ENCODE measurements around the gene IGSF21.

IGSF21 gene

DNA sequence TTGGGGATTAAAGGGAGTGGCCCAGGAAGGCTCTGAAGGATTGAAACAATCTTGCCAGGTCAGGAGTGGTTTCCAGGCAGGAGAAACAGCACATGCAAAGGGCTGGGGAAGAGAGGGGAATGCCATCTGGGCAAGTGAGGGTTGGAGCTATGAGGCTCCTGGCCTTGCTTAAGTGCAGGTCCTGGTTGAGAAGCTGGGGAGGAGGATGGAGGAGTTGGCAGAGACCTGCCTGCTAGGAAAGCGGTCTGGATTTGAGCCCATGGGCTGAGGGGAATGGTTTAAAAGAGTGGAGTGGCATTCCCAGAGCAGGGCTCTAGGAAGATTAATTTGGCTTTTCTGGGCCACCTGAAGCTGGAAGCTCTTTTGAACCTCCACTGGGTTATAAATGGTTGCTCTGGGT, 9.2 kb downstream of the IGSF21 start:
- no peak for TF ChIP-seq ISL1 (CRISPR knock-in tag; IDR thresholded peaks at IDR 0.05)
- TF ChIP-seq ZNF8 (CRISPR knock-in tag; IDR thresholded peaks at IDR 0.05): no peak
- TF ChIP-seq POU6F1 (CRISPR knock-in tag; IDR thresholded peaks at IDR 0.05; ENCODE audit: borderline replicate concordance, low read depth): no peak
- TF ChIP-seq ZNF70 (CRISPR knock-in tag; IDR thresholded peaks at IDR 0.05): no peak
- no peak for TF ChIP-seq TOX (CRISPR knock-in tag; IDR thresholded peaks at IDR 0.05; ENCODE audit: borderline replicate concordance)
- no peak for TF ChIP-seq ZFP3 (CRISPR knock-in tag; IDR thresholded peaks at IDR 0.05)
- TF ChIP-seq RARB (CRISPR knock-in tag; IDR thresholded peaks at IDR 0.05): no peak
- TF ChIP-seq ESRRG (CRISPR knock-in tag; IDR thresholded peaks at IDR 0.05): no peak
- TF ChIP-seq PPARA (CRISPR knock-in tag; IDR thresholded peaks at IDR 0.05; ENCODE audit: borderline replicate concordance): no peak
- no peak for TF ChIP-seq ZC3H10 (CRISPR knock-in tag; IDR thresholded peaks at IDR 0.05)
- TF ChIP-seq, protein P1, sequence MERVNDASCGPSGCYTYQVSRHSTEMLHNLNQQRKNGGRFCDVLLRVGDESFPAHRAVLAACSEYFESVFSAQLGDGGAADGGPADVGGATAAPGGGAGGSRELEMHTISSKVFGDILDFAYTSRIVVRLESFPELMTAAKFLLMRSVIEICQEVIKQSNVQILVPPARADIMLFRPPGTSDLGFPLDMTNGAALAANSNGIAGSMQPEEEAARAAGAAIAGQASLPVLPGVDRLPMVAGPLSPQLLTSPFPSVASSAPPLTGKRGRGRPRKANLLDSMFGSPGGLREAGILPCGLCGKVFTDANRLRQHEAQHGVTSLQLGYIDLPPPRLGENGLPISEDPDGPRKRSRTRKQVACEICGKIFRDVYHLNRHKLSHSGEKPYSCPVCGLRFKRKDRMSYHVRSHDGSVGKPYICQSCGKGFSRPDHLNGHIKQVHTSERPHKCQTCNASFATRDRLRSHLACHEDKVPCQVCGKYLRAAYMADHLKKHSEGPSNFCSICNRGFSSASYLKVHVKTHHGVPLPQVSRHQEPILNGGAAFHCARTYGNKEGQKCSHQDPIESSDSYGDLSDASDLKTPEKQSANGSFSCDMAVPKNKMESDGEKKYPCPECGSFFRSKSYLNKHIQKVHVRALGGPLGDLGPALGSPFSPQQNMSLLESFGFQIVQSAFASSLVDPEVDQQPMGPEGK (CRISPR knock-in tag; IDR thresholded peaks at IDR 0.05; ENCODE audit: borderline replicate concordance): no peak
- TF ChIP-seq ZNF565 (CRISPR knock-in tag; conservative IDR thresholded peaks at IDR 0.05; ENCODE audit: low read depth): no peak
- TF ChIP-seq ZFP30 (CRISPR knock-in tag; IDR thresholded peaks at IDR 0.05): no peak
- no peak for TF ChIP-seq ARNTL (CRISPR knock-in tag; IDR thresholded peaks at IDR 0.05; ENCODE audit: borderline replicate concordance, low read depth)
- TF ChIP-seq, protein P2, sequence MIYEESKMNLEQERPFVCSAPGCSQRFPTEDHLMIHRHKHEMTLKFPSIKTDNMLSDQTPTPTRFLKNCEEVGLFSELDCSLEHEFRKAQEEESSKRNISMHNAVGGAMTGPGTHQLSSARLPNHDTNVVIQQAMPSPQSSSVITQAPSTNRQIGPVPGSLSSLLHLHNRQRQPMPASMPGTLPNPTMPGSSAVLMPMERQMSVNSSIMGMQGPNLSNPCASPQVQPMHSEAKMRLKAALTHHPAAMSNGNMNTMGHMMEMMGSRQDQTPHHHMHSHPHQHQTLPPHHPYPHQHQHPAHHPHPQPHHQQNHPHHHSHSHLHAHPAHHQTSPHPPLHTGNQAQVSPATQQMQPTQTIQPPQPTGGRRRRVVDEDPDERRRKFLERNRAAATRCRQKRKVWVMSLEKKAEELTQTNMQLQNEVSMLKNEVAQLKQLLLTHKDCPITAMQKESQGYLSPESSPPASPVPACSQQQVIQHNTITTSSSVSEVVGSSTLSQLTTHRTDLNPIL (CRISPR knock-in tag; IDR thresholded peaks at IDR 0.05; ENCODE audit: low read depth): no peak
- no peak for ATAC-seq

GRCh38 chr1:18118078-18118477, 10.5 kb downstream of the IGSF21 start:
- ATAC-seq: no peak
- TF ChIP-seq GLIS3 (CRISPR knock-in tag; IDR thresholded peaks at IDR 0.05): no peak
- TF ChIP-seq OSR1 (CRISPR knock-in tag; IDR thresholded peaks at IDR 0.05): no peak
- TF ChIP-seq ESRRG (CRISPR knock-in tag; IDR thresholded peaks at IDR 0.05): no peak
- no peak for TF ChIP-seq BACH2 (CRISPR knock-in tag; IDR thresholded peaks at IDR 0.05; ENCODE audit: borderline replicate concordance)
- no peak for TF ChIP-seq RARB (CRISPR knock-in tag; IDR thresholded peaks at IDR 0.05)
- TF ChIP-seq ZC3H10 (CRISPR knock-in tag; IDR thresholded peaks at IDR 0.05): no peak
- no peak for TF ChIP-seq TOX (CRISPR knock-in tag; IDR thresholded peaks at IDR 0.05; ENCODE audit: borderline replicate concordance)
- no peak for TF ChIP-seq CSDC2 (CRISPR knock-in tag; IDR thresholded peaks at IDR 0.05)
- TF ChIP-seq ZNF565 (CRISPR knock-in tag; conservative IDR thresholded peaks at IDR 0.05; ENCODE audit: low read depth): no peak
- no peak for TF ChIP-seq PPARA (CRISPR knock-in tag; IDR thresholded peaks at IDR 0.05; ENCODE audit: borderline replicate concordance)
- no peak for TF ChIP-seq ZNF8 (CRISPR knock-in tag; IDR thresholded peaks at IDR 0.05)

GRCh38 chr1:18118491-18118890, 10.9 kb downstream of the IGSF21 start:
- ATAC-seq: no peak
- TF ChIP-seq ZC3H10 (CRISPR knock-in tag; IDR thresholded peaks at IDR 0.05): no peak
- TF ChIP-seq, protein P3, sequence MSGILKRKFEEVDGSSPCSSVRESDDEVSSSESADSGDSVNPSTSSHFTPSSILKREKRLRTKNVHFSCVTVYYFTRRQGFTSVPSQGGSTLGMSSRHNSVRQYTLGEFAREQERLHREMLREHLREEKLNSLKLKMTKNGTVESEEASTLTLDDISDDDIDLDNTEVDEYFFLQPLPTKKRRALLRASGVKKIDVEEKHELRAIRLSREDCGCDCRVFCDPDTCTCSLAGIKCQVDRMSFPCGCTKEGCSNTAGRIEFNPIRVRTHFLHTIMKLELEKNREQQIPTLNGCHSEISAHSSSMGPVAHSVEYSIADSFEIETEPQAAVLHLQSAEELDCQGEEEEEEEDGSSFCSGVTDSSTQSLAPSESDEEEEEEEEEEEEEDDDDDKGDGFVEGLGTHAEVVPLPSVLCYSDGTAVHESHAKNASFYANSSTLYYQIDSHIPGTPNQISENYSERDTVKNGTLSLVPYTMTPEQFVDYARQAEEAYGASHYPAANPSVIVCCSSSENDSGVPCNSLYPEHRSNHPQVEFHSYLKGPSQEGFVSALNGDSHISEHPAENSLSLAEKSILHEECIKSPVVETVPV (CRISPR knock-in tag; IDR thresholded peaks at IDR 0.05): no peak
- no peak for TF ChIP-seq ZFP30 (CRISPR knock-in tag; IDR thresholded peaks at IDR 0.05)
- TF ChIP-seq POU6F1 (CRISPR knock-in tag; IDR thresholded peaks at IDR 0.05; ENCODE audit: borderline replicate concordance, low read depth): no peak
- no peak for TF ChIP-seq ZNF8 (CRISPR knock-in tag; IDR thresholded peaks at IDR 0.05)
- TF ChIP-seq ZFP3 (CRISPR knock-in tag; IDR thresholded peaks at IDR 0.05): no peak
- TF ChIP-seq CSDC2 (CRISPR knock-in tag; IDR thresholded peaks at IDR 0.05): no peak
- no peak for TF ChIP-seq SNAI2 (CRISPR knock-in tag; IDR thresholded peaks at IDR 0.05)
- no peak for TF ChIP-seq GLIS3 (CRISPR knock-in tag; IDR thresholded peaks at IDR 0.05)
- TF ChIP-seq ARNTL (CRISPR knock-in tag; IDR thresholded peaks at IDR 0.05; ENCODE audit: borderline replicate concordance, low read depth): no peak
- no peak for TF ChIP-seq TSHZ2 (CRISPR knock-in tag; IDR thresholded peaks at IDR 0.05)
- TF ChIP-seq TCF4 (CRISPR knock-in tag; IDR thresholded peaks at IDR 0.05; ENCODE audit: borderline replicate concordance): no peak
- TF ChIP-seq, protein P1 (CRISPR knock-in tag; IDR thresholded peaks at IDR 0.05; ENCODE audit: borderline replicate concordance): no peak
- TF ChIP-seq, protein P2 (CRISPR knock-in tag; IDR thresholded peaks at IDR 0.05; ENCODE audit: low read depth): no peak
- TF ChIP-seq ISL1 (CRISPR knock-in tag; IDR thresholded peaks at IDR 0.05): no peak

Data from SK-N-SH treated with all-trans-retinoic acid at 6 μM for 48 hours (cell line).